ENCODE data around the gene KCNG2. TPM values are rescaled to one million over a fixed set of nuclear protein-coding genes. Genes with fewer than 3 reads are reported as not detected.

The KCNG2 gene
- total RNA-seq, 2 experiments from 2014 or later: not detected

- ChIA-PET POLR2A (no interaction called here), CTCF (no interaction called here)
- Mint-ChIP-seq H3K36me3 (ENCODE audit: low read depth) (peaks cover 7% of the 10 kb centered on the region), H3K4me1 (peaks cover 11% of the 10 kb centered on the region), H3K4me3 (no peak overlapping the region), H3K27me3 (no peaks in the 10 kb centered on the region), H3K9me3 (peaks cover 36% of the 10 kb centered on the region), H3K27ac (no peak overlapping the region)
- no peak for DNase-seq
These were observed 90.3 kb downstream of the KCNG2 start for GRCh38 chr18:79888016-79888415.

GRCh38 chr18:79889569-79889968 lies 91.8 kb downstream of the KCNG2 start:
- CTCF ChIA-PET: interaction anchor here (1.7 kb wide), 1 partner anchor 39 kb away, joined by 4 read pairs; no protein-coding TSS in a partner anchor
- Mint-ChIP-seq H3K4me1 (peaks cover 11% of the 10 kb centered on the region), H3K9me3 (peaks cover 48% of the 10 kb centered on the region), H3K27ac (no peak overlapping the region), H3K4me3 (no peak overlapping the region), H3K27me3 (no peaks in the 10 kb centered on the region), H3K36me3 (ENCODE audit: low read depth) (peaks cover 10% of the 10 kb centered on the region)
- DNase-seq: no peak
- POLR2A ChIA-PET: no interaction called here

- DNase-seq: no peak
- Mint-ChIP-seq H3K36me3 (ENCODE audit: low read depth) (peaks cover 11% of the 10 kb centered on the region), H3K4me3 (no peak overlapping the region), H3K9me3 (peaks cover 57% of the 10 kb centered on the region), H3K27me3 (no peaks in the 10 kb centered on the region), H3K27ac (no peak overlapping the region), H3K4me1 (peaks cover 11% of the 10 kb centered on the region)
- ChIA-PET CTCF (interaction anchor here (1.7 kb wide), 1 partner anchor 38 kb away, joined by 4 read pairs; no protein-coding TSS in a partner anchor), POLR2A (interaction anchor here (0.6 to 0.7 kb wide), 3 partner anchors 14 to 419 kb away, joined by 3 to 9 read pairs (median 4); no protein-coding TSS in a partner anchor)
These were observed 92.9 kb downstream of the KCNG2 start for GRCh38 chr18:79890674-79891073.

GRCh38 chr18:79896738-79897137 lies 99.0 kb downstream of the KCNG2 start:
- Mint-ChIP-seq H3K27ac (no peak overlapping the region), H3K4me3 (no peak overlapping the region), H3K27me3 (no peaks in the 10 kb centered on the region), H3K9me3 (peaks cover 59% of the 10 kb centered on the region), H3K4me1 (no peaks in the 10 kb centered on the region), H3K36me3 (ENCODE audit: low read depth) (peaks cover 16% of the 10 kb centered on the region)
- ChIA-PET CTCF (no interaction called here), POLR2A (no interaction called here)
- no peak for DNase-seq

- H3K9me3 Mint-ChIP-seq: peaks cover 47% of the 10 kb centered on the region
- no peak overlapping the region for H3K4me3 Mint-ChIP-seq
- no peaks in the 10 kb centered on the region for H3K27me3 Mint-ChIP-seq
- DNase-seq: no peak
- no peaks in the 10 kb centered on the region for H3K4me1 Mint-ChIP-seq
- no peak overlapping the region for H3K27ac Mint-ChIP-seq
- peaks cover 23% of the 10 kb centered on the region for H3K36me3 Mint-ChIP-seq (ENCODE audit: low read depth)
- ChIA-PET CTCF (no interaction called here), POLR2A (no interaction called here)
These were observed 100.3 kb downstream of the KCNG2 start for GRCh38 chr18:79897940-79898625.

- no peak overlapping the region for H3K4me3 Mint-ChIP-seq
- ChIA-PET CTCF (no interaction called here), POLR2A (no interaction called here)
- no peak overlapping the region for H3K27ac Mint-ChIP-seq
- H3K27me3 Mint-ChIP-seq: no peaks in the 10 kb centered on the region
- no peak for DNase-seq
- no peaks in the 10 kb centered on the region for H3K4me1 Mint-ChIP-seq
- peaks cover 21% of the 10 kb centered on the region for H3K36me3 Mint-ChIP-seq (ENCODE audit: low read depth)
- peaks cover 37% of the 10 kb centered on the region for H3K9me3 Mint-ChIP-seq
These were observed 101.3 kb downstream of the KCNG2 start for GRCh38 chr18:79898952-79899608.

GRCh38 chr18:79899609-79900445 lies 102.1 kb downstream of the KCNG2 start:
- H3K27me3 Mint-ChIP-seq: no peaks in the 10 kb centered on the region
- POLR2A ChIA-PET: no interaction called here
- H3K27ac Mint-ChIP-seq: no peak overlapping the region
- CTCF ChIA-PET: no interaction called here
- H3K4me1 Mint-ChIP-seq: no peaks in the 10 kb centered on the region
- H3K9me3 Mint-ChIP-seq: peaks cover 35% of the 10 kb centered on the region
- H3K4me3 Mint-ChIP-seq: no peak overlapping the region
- peaks cover 20% of the 10 kb centered on the region for H3K36me3 Mint-ChIP-seq (ENCODE audit: low read depth)
- no peak for DNase-seq

GRCh38 chr18:79900610-79901570 lies 103.2 kb downstream of the KCNG2 start:
- Mint-ChIP-seq H3K27me3 (no peaks in the 10 kb centered on the region), H3K27ac (no peak overlapping the region), H3K36me3 (ENCODE audit: low read depth) (peaks cover 19% of the 10 kb centered on the region), H3K9me3 (peaks cover 26% of the 10 kb centered on the region), H3K4me1 (peaks cover 4% of the 10 kb centered on the region), H3K4me3 (no peak overlapping the region)
- ChIA-PET POLR2A (no interaction called here), CTCF (no interaction called here)
- no peak for DNase-seq

- CTCF ChIA-PET: no interaction called here
These were observed 103.9 kb downstream of the KCNG2 start for GRCh38 chr18:79901665-79902064.

GRCh38 chr18:79902075-79902474 lies 104.3 kb downstream of the KCNG2 start:
- peaks cover 12% of the 10 kb centered on the region for H3K4me1 Mint-ChIP-seq
- H3K9me3 Mint-ChIP-seq: peaks cover 17% of the 10 kb centered on the region
- peaks cover 20% of the 10 kb centered on the region for H3K36me3 Mint-ChIP-seq (ENCODE audit: low read depth)
- POLR2A ChIA-PET: no interaction called here
- CTCF ChIA-PET: no interaction called here
- no peak overlapping the region for H3K27ac Mint-ChIP-seq
- H3K27me3 Mint-ChIP-seq: no peaks in the 10 kb centered on the region
- H3K4me3 Mint-ChIP-seq: no peak overlapping the region
- DNase-seq: no peak

More at GRCh38 chr18:79901665-79902064, 103.9 kb downstream of the KCNG2 start:
- Mint-ChIP-seq H3K4me3 (no peak overlapping the region), H3K36me3 (ENCODE audit: low read depth) (peaks cover 20% of the 10 kb centered on the region), H3K27ac (no peak overlapping the region), H3K27me3 (no peaks in the 10 kb centered on the region), H3K4me1 (peaks cover 10% of the 10 kb centered on the region), H3K9me3 (peaks cover 21% of the 10 kb centered on the region)
- no peak for DNase-seq
- POLR2A ChIA-PET: no interaction called here

GRCh38 chr18:79902640-79903039 lies 104.9 kb downstream of the KCNG2 start:
- no peak for DNase-seq
- no peak overlapping the region for H3K4me3 Mint-ChIP-seq
- peaks cover 18% of the 10 kb centered on the region for H3K36me3 Mint-ChIP-seq (ENCODE audit: low read depth)
- CTCF ChIA-PET: no interaction called here
- H3K27ac Mint-ChIP-seq: no peak overlapping the region
- peaks cover 13% of the 10 kb centered on the region for H3K9me3 Mint-ChIP-seq
- POLR2A ChIA-PET: no interaction called here
- peaks cover 12% of the 10 kb centered on the region for H3K4me1 Mint-ChIP-seq
- no peaks in the 10 kb centered on the region for H3K27me3 Mint-ChIP-seq

- CTCF ChIA-PET: no interaction called here
- no peaks in the 10 kb centered on the region for H3K27me3 Mint-ChIP-seq
These were observed 105.4 kb downstream of the KCNG2 start for GRCh38 chr18:79903071-79903635.

More at GRCh38 chr18:79903071-79903635, 105.4 kb downstream of the KCNG2 start:
- peaks cover 9% of the 10 kb centered on the region for H3K9me3 Mint-ChIP-seq
- POLR2A ChIA-PET: no interaction called here
- H3K27ac Mint-ChIP-seq: no peak overlapping the region
- no peak overlapping the region for H3K4me3 Mint-ChIP-seq
- DNase-seq: no peak
- peaks cover 12% of the 10 kb centered on the region for H3K4me1 Mint-ChIP-seq
- peaks cover 22% of the 10 kb centered on the region for H3K36me3 Mint-ChIP-seq (ENCODE audit: low read depth)
